HG03432 (cell line): ENCODE data around the gene DEFB131A.
"Not testable (repeated sequence)": the region's sequence is repeated elsewhere in the genome, so short reads cannot be mapped to it uniquely, and the experiment has no call there.

ENCODE experiments used
- ATAC-seq: cut with Tn5 transposase; IDR thresholded peaks from one replicate; pipeline ENCODE4 v1.9.1; 2021; ENCODE audit warnings: mild to moderate bottlenecking, moderate library complexity; ENCODE audit not compliant: unreplicated experiment

Gene DEFB131A

GRCh38 chr4:9494256-9495035 is 50.2 kb downstream of the DEFB131A start:
- not testable (repeated sequence) for ATAC-seq

- not testable (repeated sequence) for ATAC-seq
Observed at GRCh38 chr4:9495443-9495842, 51.2 kb downstream of the DEFB131A start.

- ATAC-seq: not testable (repeated sequence)
Observed at GRCh38 chr4:9497575-9498467, 53.6 kb downstream of the DEFB131A start.

GRCh38 chr4:9498468-9499040 is 54.3 kb downstream of the DEFB131A start:
- ATAC-seq: not testable (repeated sequence)

- ATAC-seq: not testable (repeated sequence)
Observed at GRCh38 chr4:9499974-9500487, 55.8 kb downstream of the DEFB131A start.
